Heart left ventricle (tissue), 16 donors: ENCODE measurements around the gene MED27. TPM values are rescaled to one million over a fixed set of nuclear protein-coding genes. Genes with fewer than 3 reads are reported as not detected.

Source experiments
- ATAC-seq, 4 donors: fragments of 200-7000 bp; cut with Tn5 transposase; one replicate each; pipeline ENCODE4 v1.9.1; 2020 to 2022; ENCODE audit warnings: moderate library complexity in 4 of 4, mild to moderate bottlenecking in 3 of 4, moderate number of reproducible peaks in 1 of 4
- DNase-seq, 5 donors: peaks; one replicate each; pipeline ENCODE4 v3.0.0-alpha.2; 2020
- H3K27ac ChIP-seq, 12 donors: fragments of 200-600 bp; sonication (generic) in 4 of 12; one replicate each; pipeline versions ENCODE4 v1.5.0 to v1.8.0; 2016 to 2022; ENCODE audit warnings: mild to moderate bottlenecking in 2 of 12
- H3K27me3 ChIP-seq, 9 donors: fragments of 200-600 bp; sonication (generic) in 2 of 9; one replicate each; pipeline versions ENCODE4 v1.5.1 to v1.8.0; 2016 to 2022; ENCODE audit warnings: mild to moderate bottlenecking in 3 of 9
- H3K36me3 ChIP-seq, 9 donors: fragments of 200-600 bp; sonication (generic) in 2 of 9; one replicate each; pipeline versions ENCODE4 v1.5.0 to v1.8.0; 2018 to 2022; ENCODE audit warnings: mild to moderate bottlenecking in 2 of 9
- H3K4me1 ChIP-seq, 12 donors: fragments of 200-600 bp; sonication (generic) in 4 of 12; one replicate each; pipeline versions ENCODE4 v1.5.0 to v1.8.0; 2016 to 2022; ENCODE audit warnings: mild to moderate bottlenecking in 3 of 12
- H3K4me3 ChIP-seq, 12 donors: fragments of 200-600 bp; sonication (generic) in 4 of 12; one replicate each; pipeline versions ENCODE4 v1.5.0 to v1.8.0; 2017 to 2022; ENCODE audit warnings: mild to moderate bottlenecking in 9 of 12, moderate library complexity in 4 of 12
- H3K9me3 ChIP-seq, 12 donors: fragments of 200-600 bp; sonication (generic) in 4 of 12; one replicate each; pipeline versions ENCODE4 v1.5.0 to v1.8.0; 2016 to 2022; ENCODE audit warnings: mild to moderate bottlenecking in 1 of 12
- CTCF ChIP-seq, 12 donors: fragments of 200-600 bp; sonication (generic) in 4 of 12; IDR thresholded peaks; one replicate each; pipeline versions ENCODE4 v1.5.0 to v1.8.0; 2018 to 2022; ENCODE audit warnings: antibody characterized with exemption in 12 of 12, mild to moderate bottlenecking in 5 of 12
- POLR2A ChIP-seq, 2 donors: fragments of 450-650 bp; IDR thresholded peaks; one replicate each; pipeline ENCODE4 v1.6.1; 2017; ENCODE audit warnings: antibody characterized with exemption in 2 of 2, mild to moderate bottlenecking in 2 of 2, moderate library complexity in 2 of 2
- WGBS, 4 donors: extraction: QIAGEN DNeasy Blood & Tissue Kit in 2 of 4; methylation state at CpG; one replicate each; pipeline versions ENCODE4 v1.1.5 to v1.1.7; 2013 to 2018; 5-methylcytosine and 5-hydroxymethylcytosine counted together
- intact Hi-C, 10 donors: fragments of 100-400 bp; cut with DNase I; formaldehyde crosslinking; loops; one replicate each; pipeline versions ENCODE4 v1.11.1 to v1.14.2; 2022
- polyA plus RNA-seq, 2 donors: library from polyadenylated mRNA; stranded (reverse); fragments of 200-250 nt; gene quantifications; one replicate each; pipeline ENCODE4 v1.2.3, GENCODE V29; 2013
- total RNA-seq, 9 donors: library from RNA; depleted of rRNA in 2 of 9; stranded (reverse); fragments of >200 nt in 2 of 9; fragmentation: NEBNext Ultra II Directional in 3 of 9; extraction: Animal tissue kit (Norgen Biotek cat#: 25700) in 3 of 9; gene quantifications; one replicate each; pipeline versions ENCODE4 v1.1.0 to v1.2.4, GENCODE V29; 2016 to 2023
- donor health status: ischemic (EF 13 %, LVEDD 7.1; RV severe dilation, severe dysfunction).
- donor health status: healthy with polysubstance abuse.
- donor health status: DM: no; HTN: yes; CAD: no.
- donor health status: DM: no; HTN: no; CAD: no.
- donor health status: ischemic (EF 25% LVEDD 6.9; RV normal size, moderate dysfunction).
- donor health status: ischemic (EF 25% LVEDD 5.7; RV mildly dilated, moderate dysfunction).
- donor health status: healthy.
- donor health status: DM: yes; HTN: yes; CAD: no.
- donor health status: ischemic (EF 35%, LVEDD 5.7; RV mildly dilated, moderate dysfunction).
- donor health status: nonischemic (EF 11% LVEDD 7.7; RV severe dilation, severe dysfunction).
- donor health status: DM: yes; HTN: yes; CAD: no.
- donor health status: PGD.
- donor health status: ischemic (EF 29% LVEDD 5.4; RV normal size, mild dysfunction).
- donor health status: nonischemic (EF 23%, LVEDD 6.1; RV moderate dilation, normal function).

MED27 gene
- total and polyA plus RNA-seq, 11 donors, result 14.3 to 23.0 (median 15.6) TPM

- WGBS, 4 donors, result 83 to 93% (median 89%) methylated on average over 6 of the region's 6 CpGs
Observed at GRCh38 chr9:131814707-131815106, 265.0 kb downstream of the MED27 start.

GRCh38 chr9:131813116-131813515 is 266.6 kb downstream of the MED27 start:
- Histone ChIP-seq H3K4me1 (no peaks in the 10 kb centered on the region), H3K9me3 (no peaks in the 10 kb centered on the region), H3K27me3 (peaks cover 0 to 50% (median 26%) of the 10 kb centered on the region in 9 donors), H3K27ac (no peak overlapping the region), H3K4me3 (no peak overlapping the region), H3K36me3 (no peaks in the 10 kb centered on the region)
- TF ChIP-seq POLR2A (IDR thresholded peaks at IDR 0.05), result no peak
- no peak for TF ChIP-seq CTCF (IDR thresholded peaks at IDR 0.05)
- 70 to 76% (median 74%) methylated on average over 9 of the region's 9 CpGs for WGBS, 4 donors
- DNase-seq (no peak), ATAC-seq (no peak)
- intact Hi-C loops, result no loop called here

More at GRCh38 chr9:131814707-131815106, 265.0 kb downstream of the MED27 start:
- H3K27me3 ChIP-seq, result peaks cover 0 to 37% (median 21%) of the 10 kb centered on the region in 9 donors
- H3K9me3 ChIP-seq, result no peaks in the 10 kb centered on the region
- TF ChIP-seq CTCF (IDR thresholded peaks at IDR 0.05) (no peak), POLR2A (IDR thresholded peaks at IDR 0.05) (no peak)
- no peak overlapping the region for H3K4me3 ChIP-seq
- intact Hi-C loops, result no loop called here
- H3K36me3 ChIP-seq, result no peaks in the 10 kb centered on the region
- no peaks in the 10 kb centered on the region for H3K4me1 ChIP-seq
- H3K27ac ChIP-seq, result no peak overlapping the region
- DNase-seq, result no peak
- ATAC-seq, result no peak

- ATAC-seq (no peak), DNase-seq (no peak)
- Histone ChIP-seq H3K4me1 (peaks cover 0 to 5% (median 0%) of the 10 kb centered on the region in 12 donors), H3K36me3 (no peaks in the 10 kb centered on the region), H3K4me3 (no peak overlapping the region), H3K9me3 (no peaks in the 10 kb centered on the region), H3K27me3 (peaks cover 0 to 56% (median 29%) of the 10 kb centered on the region in 9 donors), H3K27ac (no peak overlapping the region)
- 81 to 85% (median 82%) methylated on average over 12 to 23 of the region's 23 CpGs for WGBS, 4 donors
- intact Hi-C loops, result no loop called here
- no peak for TF ChIP-seq POLR2A (IDR thresholded peaks at IDR 0.05)
- TF ChIP-seq CTCF (IDR thresholded peaks at IDR 0.05), result no peak
Observed at GRCh38 chr9:131812116-131812790, 267.4 kb downstream of the MED27 start.

- no peaks in the 10 kb centered on the region for H3K9me3 ChIP-seq
- WGBS, 4 donors, result 71 to 78% (median 74%) methylated on average over 11 of the region's 11 CpGs
- no peak overlapping the region for H3K4me3 ChIP-seq
- peaks cover 0 to 56% (median 31%) of the 10 kb centered on the region in 9 donors for H3K27me3 ChIP-seq
- ATAC-seq, result no peak
- H3K36me3 ChIP-seq, result no peaks in the 10 kb centered on the region
- H3K27ac ChIP-seq, result no peak overlapping the region
- TF ChIP-seq POLR2A (IDR thresholded peaks at IDR 0.05), result no peak
- TF ChIP-seq CTCF (IDR thresholded peaks at IDR 0.05), result no peak
- peaks cover 0 to 6% (median 0%) of the 10 kb centered on the region in 12 donors for H3K4me1 ChIP-seq
- DNase-seq, result no peak
- intact Hi-C loops, result no loop called here
Observed at GRCh38 chr9:131811405-131811804, 268.3 kb downstream of the MED27 start.
